ENCODE data around the gene ASIP. TPM values are rescaled to one million over a fixed set of nuclear protein-coding genes. Genes with fewer than 3 reads are reported as not detected.
"Not testable (repeated sequence)": the region's sequence is repeated elsewhere in the genome, so short reads cannot be mapped to it uniquely, and the experiment has no call there.

The ASIP gene
- not detected in 2 replicates for total RNA-seq (2014; rRNA removed; shearing (Covaris generic); ENCODE audit: low replicate concordance)

DNA sequence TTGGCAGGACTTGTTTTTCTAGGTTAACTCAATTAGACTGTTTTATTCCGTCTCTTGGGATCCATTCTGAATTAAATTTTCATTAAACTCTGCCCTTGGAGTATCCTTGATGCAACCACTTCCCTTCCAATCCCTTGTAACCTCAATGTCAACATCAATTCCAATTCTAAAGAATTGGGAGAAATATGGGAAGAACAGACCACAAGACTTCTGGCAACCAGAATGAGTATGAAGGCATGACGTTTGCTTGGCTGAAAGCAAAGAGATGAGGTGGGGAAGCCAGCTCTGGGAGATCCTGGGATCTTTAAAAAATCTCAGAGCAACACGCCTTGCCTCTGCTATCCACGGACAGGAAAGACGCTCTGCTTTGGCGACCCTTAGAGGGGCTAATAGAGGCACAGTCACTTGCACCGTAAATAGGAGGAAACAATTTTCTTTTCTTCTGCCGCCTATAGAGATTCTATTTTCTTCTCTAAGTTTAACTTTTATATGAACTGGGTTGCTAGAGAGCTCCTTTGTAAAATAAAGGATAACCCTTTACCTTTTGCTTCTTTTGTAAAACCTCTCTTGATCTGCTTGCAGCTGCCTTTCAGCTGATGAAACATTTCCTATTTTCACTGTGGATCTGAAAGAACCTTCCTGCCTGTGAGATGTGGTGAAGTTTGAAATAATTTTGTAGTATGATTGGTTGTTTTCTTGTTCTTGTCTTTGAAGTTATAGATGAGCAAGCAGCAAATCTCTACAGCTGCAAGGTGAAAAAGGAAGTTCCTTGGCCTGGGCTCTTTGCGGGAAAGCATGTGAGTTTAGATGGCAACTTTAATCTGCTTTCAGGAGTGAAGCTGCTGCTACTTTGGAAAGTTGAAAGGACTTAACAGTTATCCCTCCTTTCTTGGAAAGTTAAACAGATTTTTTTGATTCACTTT lies at the start of gene ASIP:
ASIP (plus strand) TSS at position 731 of the 923 bp plus-strand sequence. CDS start 18,952 bp downstream, outside the sequence.
- Histone ChIP-seq H3K36me3 (no peaks in the 10 kb centered on the region), H3K27me3 (no peaks in the 10 kb centered on the region), H3K4me3 (no peak within 1 kb of the TSS), H3K9me3 (peaks cover 19% of the 10 kb centered on the region)
- DNase-seq = no peak

GRCh38 chr20:34193051-34193450 lies 48.2 kb upstream of the ASIP start:
- DNase-seq = no peak
- H3K27me3 ChIP-seq = peaks cover 11% of the 10 kb centered on the region
- H3K9me3 ChIP-seq = no peaks in the 10 kb centered on the region
- H3K36me3 ChIP-seq = no peaks in the 10 kb centered on the region
- no peak overlapping the region for H3K4me3 ChIP-seq

DNA sequence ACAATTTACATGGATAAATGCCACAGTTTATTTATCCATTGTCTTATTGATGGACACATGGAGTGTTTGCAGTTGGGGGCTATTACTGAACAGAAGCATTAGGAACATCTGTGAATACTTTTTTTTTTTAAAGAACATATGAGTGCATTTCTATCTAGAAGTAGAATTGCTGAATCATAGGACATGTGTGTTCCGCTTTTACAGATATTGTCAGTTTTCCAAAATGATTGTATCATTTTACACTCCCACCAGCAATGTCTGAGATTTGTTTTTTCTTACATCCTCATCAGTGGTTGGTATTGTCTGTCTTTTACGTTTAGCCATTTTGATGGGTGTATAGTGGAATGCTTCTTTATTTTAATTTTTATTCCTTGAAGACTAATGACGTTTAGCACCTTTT lies 42.0 kb upstream of the ASIP start:
- Histone ChIP-seq H3K9me3 (no peaks in the 10 kb centered on the region), H3K4me3 (no peak overlapping the region), H3K27me3 (peaks cover 17% of the 10 kb centered on the region), H3K36me3 (no peaks in the 10 kb centered on the region)
- no peak for DNase-seq

DNA sequence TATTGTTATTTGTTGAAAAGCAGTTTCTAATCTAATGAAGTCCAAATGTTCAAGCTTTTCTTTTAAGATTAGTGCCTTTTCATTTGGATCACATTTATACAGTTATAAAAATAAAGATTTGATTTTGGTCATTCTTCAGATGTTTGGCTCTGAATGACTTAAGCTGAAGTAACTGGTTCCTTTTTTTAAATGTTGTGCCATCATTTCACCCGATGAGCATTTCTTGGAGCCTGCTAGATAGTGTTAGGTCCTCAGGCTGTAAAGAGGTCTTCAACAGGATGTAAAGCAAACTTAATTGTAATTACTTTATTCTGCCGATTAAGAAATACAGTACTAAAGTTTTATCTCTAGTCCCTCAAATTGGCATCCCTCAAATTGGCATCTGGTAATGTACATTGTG lies 41.2 kb upstream of the ASIP start:
- no peak for DNase-seq
- no peaks in the 10 kb centered on the region for H3K9me3 ChIP-seq
- H3K36me3 ChIP-seq = no peaks in the 10 kb centered on the region
- no peak overlapping the region for H3K4me3 ChIP-seq
- peaks cover 17% of the 10 kb centered on the region for H3K27me3 ChIP-seq

DNA sequence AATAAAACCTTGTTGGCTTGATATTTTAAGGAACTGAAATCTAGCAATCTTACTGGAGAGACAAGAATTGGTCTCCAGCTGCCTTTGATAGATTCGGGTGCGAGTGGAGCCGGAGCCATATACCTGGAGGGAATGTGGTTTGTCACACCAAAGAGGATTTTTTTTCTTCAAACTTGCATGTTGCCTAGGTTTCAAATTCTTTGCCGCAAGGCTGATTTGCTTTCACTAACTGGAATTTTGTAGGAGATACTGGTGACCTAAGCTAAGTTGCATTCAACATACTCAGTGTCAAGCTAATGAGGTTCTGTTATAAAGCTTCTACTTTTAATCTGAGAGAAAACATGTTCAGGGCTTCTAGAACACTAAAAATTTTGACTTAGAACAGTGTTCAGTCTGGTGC lies 39.7 kb upstream of the ASIP start:
- Histone ChIP-seq H3K4me3 (no peak overlapping the region), H3K27me3 (peaks cover 17% of the 10 kb centered on the region), H3K9me3 (peaks cover 4% of the 10 kb centered on the region; the same call in 1 of the 2 replicates), H3K36me3 (no peaks in the 10 kb centered on the region)
- no peak for DNase-seq

GRCh38 chr20:34205172-34205880 lies 35.9 kb upstream of the ASIP start:
- not testable (repeated sequence) for H3K36me3 ChIP-seq, H3K9me3 ChIP-seq, H3K27me3 ChIP-seq
- H3K4me3 ChIP-seq = peak overlapping the region; percentile 39
- DNase-seq = peak; percentile 56

DNA sequence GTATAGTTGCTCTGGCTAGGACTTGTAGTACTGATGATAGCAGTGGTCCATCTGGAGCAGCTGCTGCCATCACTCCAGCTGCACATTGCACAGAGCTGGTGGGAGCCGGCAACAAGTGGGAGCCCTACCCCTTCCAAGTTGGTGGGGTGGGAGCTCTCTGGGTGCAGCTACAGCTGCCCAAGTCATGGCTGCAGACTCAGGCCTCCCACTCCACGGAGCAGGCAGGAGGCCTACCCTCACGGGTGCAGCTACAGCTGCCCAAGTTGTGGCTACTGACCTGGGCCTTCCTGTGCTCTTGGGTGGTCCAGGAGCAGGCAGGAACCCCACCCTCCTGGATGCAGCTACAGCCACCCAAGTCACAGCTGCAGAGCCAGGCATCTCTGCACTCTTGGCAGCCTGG lies 32.1 kb upstream of the ASIP start:
- no peaks in the 10 kb centered on the region for H3K27me3 ChIP-seq
- peaks cover 16% of the 10 kb centered on the region for H3K9me3 ChIP-seq
- no peak for DNase-seq
- no peaks in the 10 kb centered on the region for H3K36me3 ChIP-seq
- H3K4me3 ChIP-seq = no peak overlapping the region

GRCh38 chr20:34210271-34210670 lies 31.0 kb upstream of the ASIP start:
- no peaks in the 10 kb centered on the region for H3K36me3 ChIP-seq
- no peak overlapping the region for H3K4me3 ChIP-seq
- no peak for DNase-seq
- H3K27me3 ChIP-seq = no peaks in the 10 kb centered on the region
- H3K9me3 ChIP-seq = peaks cover 16% of the 10 kb centered on the region

- no peaks in the 10 kb centered on the region for H3K36me3 ChIP-seq
- no peak overlapping the region for H3K4me3 ChIP-seq
- H3K27me3 ChIP-seq = no peaks in the 10 kb centered on the region
- peaks cover 12% of the 10 kb centered on the region for H3K9me3 ChIP-seq
- no peak for DNase-seq
These were observed 29.6 kb upstream of the ASIP start for GRCh38 chr20:34211591-34211990.

- DNase-seq = no peak
- H3K36me3 ChIP-seq = no peaks in the 10 kb centered on the region
- peaks cover 12% of the 10 kb centered on the region for H3K9me3 ChIP-seq
- no peak overlapping the region for H3K4me3 ChIP-seq
- no peaks in the 10 kb centered on the region for H3K27me3 ChIP-seq
These were observed 28.0 kb upstream of the ASIP start for GRCh38 chr20:34213213-34213612.

GRCh38 chr20:34215711-34216381 lies 25.4 kb upstream of the ASIP start:
- H3K4me3 ChIP-seq = peak overlapping the region; percentile 49
- peak; percentile 89 for DNase-seq

DNA sequence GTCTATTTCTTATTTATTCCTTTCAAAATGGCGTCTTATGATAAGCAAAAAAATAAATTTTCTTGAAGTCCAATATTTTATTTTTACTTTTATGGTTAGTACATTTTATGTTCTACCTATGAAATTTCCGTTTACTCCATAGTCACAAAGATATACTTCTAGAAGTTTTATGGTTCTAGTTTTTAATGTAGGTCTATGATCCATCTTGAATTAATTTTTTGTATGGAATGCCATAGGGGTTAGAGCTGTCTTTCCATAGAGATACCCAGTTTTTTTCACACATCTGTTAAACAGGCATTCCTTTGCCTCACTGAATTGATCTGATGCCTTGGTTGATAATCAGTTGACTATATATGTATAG lies 24.9 kb upstream of the ASIP start:
- Histone ChIP-seq H3K4me3 (peak overlapping the region; percentile 49), H3K9me3 (peaks cover 10% of the 10 kb centered on the region), H3K27me3 (no peaks in the 10 kb centered on the region), H3K36me3 (no peaks in the 10 kb centered on the region)
- DNase-seq = no peak

More at GRCh38 chr20:34215711-34216381, 25.4 kb upstream of the ASIP start:
- H3K27me3 ChIP-seq = no peaks in the 10 kb centered on the region
- H3K36me3 ChIP-seq = no peaks in the 10 kb centered on the region
- peaks cover 12% of the 10 kb centered on the region for H3K9me3 ChIP-seq

- H3K27me3 ChIP-seq = no peaks in the 10 kb centered on the region
- H3K36me3 ChIP-seq = no peaks in the 10 kb centered on the region
- no peaks in the 10 kb centered on the region for H3K9me3 ChIP-seq
- no peak for DNase-seq
- no peak overlapping the region for H3K4me3 ChIP-seq
These were observed 20.7 kb upstream of the ASIP start for GRCh38 chr20:34220561-34220960.

DNA sequence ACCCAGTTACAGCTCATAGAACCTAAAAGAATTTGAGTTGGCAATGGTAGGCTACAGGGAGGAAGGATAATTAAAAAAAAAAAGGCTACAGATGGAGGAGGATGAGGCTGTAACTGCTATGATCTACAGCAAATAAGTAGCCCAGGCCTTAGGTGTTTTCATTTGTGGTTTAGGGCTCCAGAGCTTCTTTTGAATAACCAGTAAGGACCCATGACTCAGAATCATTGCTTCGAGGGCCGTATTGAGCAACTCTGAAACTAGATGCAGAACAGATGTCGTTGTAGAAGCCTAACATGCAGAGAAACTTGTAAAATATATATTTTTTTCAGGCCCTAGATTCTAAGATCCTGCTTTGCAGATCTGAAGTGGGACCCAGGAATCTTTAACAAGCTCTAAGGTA lies 19.0 kb upstream of the ASIP start:
- Histone ChIP-seq H3K27me3 (no peaks in the 10 kb centered on the region), H3K4me3 (no peak overlapping the region), H3K9me3 (no peaks in the 10 kb centered on the region), H3K36me3 (no peaks in the 10 kb centered on the region)
- peak; percentile 47 for DNase-seq

GRCh38 chr20:34224251-34224650 lies 17.0 kb upstream of the ASIP start:
- not testable (repeated sequence) for H3K4me3 ChIP-seq, DNase-seq, H3K9me3 ChIP-seq, H3K36me3 ChIP-seq, H3K27me3 ChIP-seq

DNA sequence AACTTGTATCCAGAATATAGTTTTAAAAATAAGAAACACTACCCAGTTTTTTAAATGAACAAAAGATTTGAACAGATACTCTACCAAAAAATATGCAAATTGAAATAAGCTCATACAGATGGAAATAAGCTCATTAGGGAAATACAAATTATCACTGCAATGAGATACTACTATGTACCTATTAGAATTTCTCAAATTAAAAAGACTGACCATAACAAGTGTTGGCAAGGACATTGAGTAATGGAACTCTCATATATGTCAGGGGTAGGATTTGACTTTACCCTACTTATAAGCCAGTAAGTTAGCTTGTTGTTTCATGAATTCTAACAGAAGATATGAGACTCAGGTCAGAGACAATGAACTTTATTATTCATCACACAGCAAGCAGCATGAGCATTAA lies 9.6 kb upstream of the ASIP start:
- peaks cover 4% of the 10 kb centered on the region; the same call in 1 of the 2 replicates for H3K9me3 ChIP-seq
- H3K36me3 ChIP-seq = no peaks in the 10 kb centered on the region
- DNase-seq = no peak
- H3K27me3 ChIP-seq = no peaks in the 10 kb centered on the region
- no peak overlapping the region for H3K4me3 ChIP-seq

DNA sequence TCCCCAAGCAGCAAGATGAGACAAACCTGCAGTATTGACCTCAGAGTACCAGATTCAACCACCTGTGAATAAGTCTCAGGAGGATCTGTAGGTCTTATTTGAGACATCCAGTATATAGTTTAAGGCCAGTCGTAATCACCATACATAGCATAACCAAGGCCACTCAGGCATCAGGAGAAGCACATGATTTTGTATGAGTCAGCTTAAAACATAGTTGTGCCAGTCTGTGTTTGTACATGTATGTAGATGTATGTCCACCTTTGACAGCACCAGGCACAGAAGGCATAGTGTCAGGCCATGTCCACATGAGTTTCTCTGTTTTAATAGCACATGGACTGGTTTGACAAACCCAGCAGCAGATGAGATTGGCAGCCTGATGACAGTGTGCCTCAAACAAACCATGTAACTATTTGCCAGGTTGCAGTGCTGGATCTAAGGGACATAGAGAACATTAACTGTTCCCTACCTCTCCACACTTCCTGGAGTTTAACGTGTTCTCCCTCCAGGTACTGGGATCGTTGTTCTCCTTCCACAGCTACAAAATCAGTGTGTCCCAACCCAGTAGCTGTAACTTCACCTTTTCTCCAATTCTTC lies 8.6 kb upstream of the ASIP start:
- H3K36me3 ChIP-seq = no peaks in the 10 kb centered on the region
- H3K27me3 ChIP-seq = no peaks in the 10 kb centered on the region
- DNase-seq = no peak
- H3K4me3 ChIP-seq = no peak overlapping the region
- H3K9me3 ChIP-seq = peaks cover 13% of the 10 kb centered on the region

Measured in MG63 (cell line).